Measurements from ENCODE around the gene SPSB3. TPM values are rescaled to one million over a fixed set of nuclear protein-coding genes. Genes with fewer than 3 reads are reported as not detected.

SPSB3 gene
- total and polyA plus RNA-seq, 2 of the 4 experiments (the other 2 are of a cell fraction) = 9.1 to 30.8 TPM

GRCh38 chr16:1808691-1809090 lies 26.3 kb upstream of the SPSB3 start:
- H3K36me3 ChIP-seq (ENCODE audit: control insufficient read depth, insufficient read depth, low read length) = peaks cover 19% of the 10 kb centered on the region; the same call in 1 of the 2 replicates
- H2AK9ac ChIP-seq (replicated peaks; ENCODE audit: low read depth, low read length, poor library complexity) = no peak overlapping the region
- H3K9ac ChIP-seq (ENCODE audit: low read depth, low read length) = no peak overlapping the region
- H3K4me2 ChIP-seq (ENCODE audit: low read depth, low read length) = no peak overlapping the region
- H3K27me3 ChIP-seq (ENCODE audit: control insufficient read depth, insufficient read depth, low read length) = no peaks in the 10 kb centered on the region
- dilution Hi-C loops (cut with HindIII; ENCODE audit: low sequenced_read_pairs, unreplicated experiment) (no loop called here), in situ Hi-C loops (cut with MboI; ENCODE audit: low sequenced_read_pairs) (no loop called here), intact Hi-C loops (cut with micrococcal nuclease) (no loop called here)
- 87% methylated on average over 12 of the region's 18 CpGs; no CpG with 5 or more reads in 1 of the 2 experiments for WGBS, 2 experiments (ENCODE audit: extremely low coverage in 2 of 2, insufficient read length in 1 of 2)
- no peak for TF ChIP-seq POLR2A (IDR thresholded peaks at IDR 0.05; ENCODE audit: low read depth, low read length)
- TF ChIP-seq RFX5 (IDR thresholded peaks at IDR 0.05; ENCODE audit: low read depth, low read length) = no peak
- no peak for TF ChIP-seq MXI1 (IDR thresholded peaks at IDR 0.05; ENCODE audit: borderline replicate concordance, low read depth, low read length)
- no peak for TF ChIP-seq CEBPB (IDR thresholded peaks at IDR 0.05; ENCODE audit: low read depth, low read length)
- no peak for TF ChIP-seq FOS (IDR thresholded peaks at IDR 0.05; ENCODE audit: low read depth, low read length)
- TF ChIP-seq CHD1 (IDR thresholded peaks at IDR 0.05; ENCODE audit: low read depth, low read length) = no peak
- no peak for TF ChIP-seq SMC3 (IDR thresholded peaks at IDR 0.05; ENCODE audit: low read depth, low read length)
- no peak for TF ChIP-seq NFE2L2 (IDR thresholded peaks at IDR 0.05; ENCODE audit: low read depth, low read length)
- TF ChIP-seq RCOR1 (IDR thresholded peaks at IDR 0.05; ENCODE audit: insufficient replicate concordance, low read length) = no peak
- no peak for TF ChIP-seq CTCF (conservative IDR thresholded peaks at IDR 0.05; ENCODE audit: low read depth, low read length)
- TF ChIP-seq USF2 (IDR thresholded peaks at IDR 0.05; ENCODE audit: low read depth, low read length) = no peak
- no peak for TF ChIP-seq MAZ (IDR thresholded peaks at IDR 0.05; ENCODE audit: borderline replicate concordance, low read depth, low read length)
- TF ChIP-seq ELK1 (IDR thresholded peaks at IDR 0.05; ENCODE audit: borderline replicate concordance, low read depth, low read length) = no peak
- no peak for TF ChIP-seq BHLHE40 (IDR thresholded peaks at IDR 0.05; ENCODE audit: low read depth, low read length)
- no peak for TF ChIP-seq MAFK (IDR thresholded peaks at IDR 0.05; ENCODE audit: low read depth, low read length)
- no peak for TF ChIP-seq RAD21 (IDR thresholded peaks at IDR 0.05; ENCODE audit: low read length)
- H2AK5ac ChIP-seq (ENCODE audit: low read depth, low read length) = no peak overlapping the region
- ChIA-PET POLR2A (ENCODE audit: unreplicated experiment) (no interaction called here), CTCF (no interaction called here)
- H3K4me3 ChIP-seq (ENCODE audit: insufficient read depth, low read depth, low read length) = no peak overlapping the region
- no peak overlapping the region for H4K8ac ChIP-seq (ENCODE audit: low read depth in 2 of 2, low read length in 2 of 2)
- DNase-seq (no peak), ATAC-seq (ENCODE audit: low read depth) (no peak)
- no peak overlapping the region for H2BK120ac ChIP-seq (ENCODE audit: low read depth, low read length)
- no peak overlapping the region for H2BK20ac ChIP-seq (ENCODE audit: low read depth, low read length)
- H3K23ac ChIP-seq (ENCODE audit: low read depth, low read length) = no peak overlapping the region
- H3K18ac ChIP-seq (ENCODE audit: low read depth, low read length) = no peak overlapping the region
- H4K5ac ChIP-seq (ENCODE audit: low read depth, low read length) = no peak overlapping the region
- no peak overlapping the region for H3K27ac ChIP-seq (ENCODE audit: insufficient read depth, low read length)
- no peak overlapping the region for H4K91ac ChIP-seq (ENCODE audit: insufficient read depth, low read depth, low read length)
- H3K9me3 ChIP-seq (ENCODE audit: control insufficient read depth, insufficient read depth, low read length) = no peaks in the 10 kb centered on the region
- H3K14ac ChIP-seq (replicated peaks; ENCODE audit: low read depth, low read length) = no peak overlapping the region
- H2BK15ac ChIP-seq (ENCODE audit: low read depth, low read length) = no peak overlapping the region
- H3K4ac ChIP-seq (ENCODE audit: low read depth, low read length) = no peak overlapping the region
- H4K20me1 ChIP-seq (ENCODE audit: insufficient read depth, low read length) = no peaks in the 10 kb centered on the region
- H3K9me1 ChIP-seq (ENCODE audit: insufficient read depth, low read length) = no peaks in the 10 kb centered on the region
- no peak overlapping the region for H2AFZ ChIP-seq (replicated peaks; ENCODE audit: low read length, poor library complexity)
- H3K56ac ChIP-seq (ENCODE audit: extremely low read depth, insufficient read depth, low read length) = no peak overlapping the region
- no TSS peak for BruUV-seq (replicated peaks)
- H3K79me1 ChIP-seq (ENCODE audit: low read depth in 1 of 2, low read length in 2 of 2) = 0 out of 4 replicates have a peak, but pooled peaks cover 0 to 2% of the 10 kb centered on the region in 2 experiments
- no peak overlapping the region for H2BK5ac ChIP-seq (ENCODE audit: low read depth, low read length, poor library complexity, severe bottlenecking)
- H3K4me1 ChIP-seq (ENCODE audit: control insufficient read depth, insufficient read depth, low read length) = peaks cover 4% of the 10 kb centered on the region; the same call in 1 of the 2 replicates

All from IMR-90 (cell line).